A172 (cell line): Measurements from ENCODE around the gene NPAS1. TPM values are rescaled to one million over a fixed set of nuclear protein-coding genes. Genes with fewer than 3 reads are reported as not detected.
"Not testable (repeated sequence)": the region's sequence is repeated elsewhere in the genome, so short reads cannot be mapped to it uniquely, and the experiment has no call there.

Experiments
- DNase-seq: peaks from one replicate; pipeline ENCODE4 v3.0.0-alpha.2; 2015; ENCODE audit warnings: low spot score
- total RNA-seq: library from RNA; depleted of rRNA; stranded (reverse); fragments of >200 nt; shearing (Covaris generic); gene quantifications from 2 replicates; pipeline ENCODE4 v1.2.3, GENCODE V29; 2014; rRNA removed

NPAS1 gene
- total RNA-seq, 1 experiment from 2014 or later, result 0.22 TPM

GRCh38 chr19:47075941-47076340 lies 56.3 kb downstream of the NPAS1 start:
- DNase-seq, result no peak

GRCh38 chr19:47078351-47078750 lies 58.7 kb downstream of the NPAS1 start:
- not testable (repeated sequence) for DNase-seq

- DNase-seq, result no peak
These were observed 61.5 kb downstream of the NPAS1 start for GRCh38 chr19:47081095-47081494.

GRCh38 chr19:47082493-47082892 lies 62.9 kb downstream of the NPAS1 start:
- no peak for DNase-seq

- no peak for DNase-seq
These were observed 65.3 kb downstream of the NPAS1 start for GRCh38 chr19:47084879-47085439.

- DNase-seq, result no peak
These were observed 66.6 kb downstream of the NPAS1 start for GRCh38 chr19:47086280-47086679.

- no peak for DNase-seq
These were observed 70.2 kb downstream of the NPAS1 start for GRCh38 chr19:47089767-47090350.

- no peak for DNase-seq
These were observed 73.6 kb downstream of the NPAS1 start for GRCh38 chr19:47093254-47093653.

GRCh38 chr19:47093841-47094240 lies 74.2 kb downstream of the NPAS1 start:
- no peak for DNase-seq

- DNase-seq, result no peak
These were observed 75.2 kb downstream of the NPAS1 start for GRCh38 chr19:47094557-47095475.

Other genes with a start within 250 kb of the NPAS1 start
- 57.2 and 58.7 TPM in 2 replicates for gene SLC1A5, start 231.2 kb upstream of the NPAS1 start, total RNA-seq
- 141 and 186 TPM in 2 replicates for gene AP2S1, start 169.0 kb upstream of the NPAS1 start, total RNA-seq
- 11.5 and 14.1 TPM in 2 replicates for gene ARHGAP35, start 158.8 kb upstream of the NPAS1 start, total RNA-seq
- 36.3 and 45.9 TPM in 2 replicates for gene TMEM160, start 28.8 kb downstream of the NPAS1 start, total RNA-seq
- gene ZC3H4, start 93.9 kb downstream of the NPAS1 start, total RNA-seq, result 10.1 and 13.1 TPM in 2 replicates
- gene SAE1, start 111.0 kb downstream of the NPAS1 start, total RNA-seq, result 179 and 185 TPM in 2 replicates
- 5.7 and 7.6 TPM in 2 replicates for gene BBC3, start 211.4 kb downstream of the NPAS1 start, total RNA-seq
- gene CCDC9, start 236.7 kb downstream of the NPAS1 start, total RNA-seq, result 2.6 and 3.7 TPM in 2 replicates